ENCODE measurements around the gene KLHDC10. TPM values are rescaled to one million over a fixed set of nuclear protein-coding genes. Genes with fewer than 3 reads are reported as not detected.

KLHDC10 gene
- total and polyA plus RNA-seq, 2 of the 13 experiments (the other 11 are each of a cell fraction or from before 2014, with no cell fraction given) = 11.9 to 21.6 TPM

- no peak for TF ChIP-seq ZNF318 (CRISPR knock-in tag; IDR thresholded peaks at IDR 0.05)
- TF ChIP-seq POLR2AphosphoS2 (IDR thresholded peaks at IDR 0.05; ENCODE audit: low read depth, low read length) = no peak
- no peak for TF ChIP-seq ASH2L (IDR thresholded peaks at IDR 0.05; ENCODE audit: insufficient read length, low read depth, low read length)
- no peak for TF ChIP-seq ZSCAN31 (CRISPR knock-in tag; IDR thresholded peaks at IDR 0.05; ENCODE audit: low read depth)
- no peak for TF ChIP-seq DR1 (CRISPR knock-in tag; IDR thresholded peaks at IDR 0.05)
- no peak for TF ChIP-seq ZFP91 (CRISPR knock-in tag; IDR thresholded peaks at IDR 0.05; ENCODE audit: borderline replicate concordance)
- TF ChIP-seq TSC22D2 (CRISPR knock-in tag; IDR thresholded peaks at IDR 0.05; ENCODE audit: borderline replicate concordance) = no peak
- TF ChIP-seq SETDB1 (CRISPR knock-in tag; IDR thresholded peaks at IDR 0.05; ENCODE audit: borderline replicate concordance) = no peak
- TF ChIP-seq SNAI1 (CRISPR knock-in tag; IDR thresholded peaks at IDR 0.05; ENCODE audit: borderline replicate concordance) = no peak
- no peak for TF ChIP-seq AFF4 (CRISPR knock-in tag; IDR thresholded peaks at IDR 0.05)
These were observed 29.8 kb upstream of the KLHDC10 start (continued) for GRCh38 chr7:130040576-130040975.
